GM23338 (cell line): ENCODE data around the gene UCN. TPM values are rescaled to one million over a fixed set of nuclear protein-coding genes. Genes with fewer than 3 reads are reported as not detected.

Experiments
- ATAC-seq: fragments of 200-7000 bp; cut with Tn5 transposase; 3 replicates; pipeline ENCODE4 v1.9.1; 2020
- DNase-seq: peaks from one replicate; pipeline ENCODE4 v3.0.0-alpha.2; 2015; ENCODE audit warnings: low spot score
- H2AFZ ChIP-seq: fragments of 200-600 bp; sonication (generic); 2 replicates; pipeline ENCODE4 v1.8.0; 2016; ENCODE audit warnings: antibody characterized with exemption, mild to moderate bottlenecking, moderate library complexity
- H3F3A ChIP-seq: fragments of 200-600 bp; sonication (generic); replicated peaks from 2 replicates; pipeline ENCODE4 v1.8.0; 2017; ENCODE audit warnings: antibody characterized with exemption, mixed run types, low read depth
- H3K27ac ChIP-seq: fragments of 200-600 bp; sonication (generic); 2 replicates; pipeline ENCODE4 v1.6.1; 2016; ENCODE audit warnings: low read depth
- H3K27me3 ChIP-seq: fragments of 200-600 bp; sonication (generic); 2 replicates; pipeline ENCODE4 v1.8.0; 2016; ENCODE audit warnings: mild to moderate bottlenecking, mixed run types, moderate library complexity; ENCODE audit not compliant: insufficient read depth
- H3K36me3 ChIP-seq: fragments of 200-600 bp; sonication (generic); 2 replicates; pipeline ENCODE4 v1.8.0; 2016; ENCODE audit warnings: mild to moderate bottlenecking; ENCODE audit not compliant: insufficient read depth
- H3K4me1 ChIP-seq: fragments of 200-600 bp; sonication (generic); 2 replicates; pipeline ENCODE4 v1.8.0; 2016; ENCODE audit warnings: mild to moderate bottlenecking, moderate library complexity; ENCODE audit not compliant: insufficient read depth
- H3K4me2 ChIP-seq: fragments of 200-600 bp; sonication (generic); 2 replicates; pipeline ENCODE4 v1.7.1; 2017; ENCODE audit warnings: mixed run types
- H3K4me3 ChIP-seq: fragments of 200-600 bp; sonication (generic); 2 replicates; pipeline ENCODE4 v1.6.1; 2016; ENCODE audit warnings: mixed run types
- H3K79me2 ChIP-seq: fragments of 200-600 bp; sonication (generic); replicated peaks from 2 replicates; pipeline ENCODE4 v1.8.0; 2017; ENCODE audit warnings: mild to moderate bottlenecking; ENCODE audit not compliant: insufficient read depth
- H3K9me2 ChIP-seq: fragments of 200-600 bp; sonication (generic); 2 replicates; pipeline ENCODE4 v1.8.0; 2017; ENCODE audit not compliant: insufficient read depth
- H4K20me1 ChIP-seq: fragments of 200-600 bp; sonication (generic); replicated peaks from 2 replicates; pipeline ENCODE4 v1.8.0; 2017; ENCODE audit warnings: mild to moderate bottlenecking; ENCODE audit not compliant: insufficient read depth
- H3K27ac Mint-ChIP-seq: 2 replicates; pipeline ENCODE4 v1.8.0; 2020; ENCODE audit warnings: inconsistent platforms, mild to moderate bottlenecking, moderate library complexity, mixed read lengths
- H3K27me3 Mint-ChIP-seq: 3 replicates; pipeline ENCODE4 v1.8.0; 2022; ENCODE audit warnings: low read depth, mild to moderate bottlenecking, moderate library complexity, mixed read lengths, inconsistent platforms; ENCODE audit not compliant: insufficient read depth, poor library complexity
- H3K36me3 Mint-ChIP-seq: 3 replicates; pipeline ENCODE4 v1.8.0; 2021; ENCODE audit warnings: low read depth, mild to moderate bottlenecking, inconsistent platforms, moderate library complexity, mixed read lengths
- H3K4me1 Mint-ChIP-seq: 3 replicates; pipeline ENCODE4 v1.8.0; 2020; ENCODE audit warnings: mild to moderate bottlenecking, inconsistent platforms, mixed read lengths
- H3K4me3 Mint-ChIP-seq: 3 replicates; pipeline ENCODE4 v1.8.0; 2021; ENCODE audit warnings: moderate library complexity, mild to moderate bottlenecking, inconsistent platforms, mixed read lengths
- H3K9me3 Mint-ChIP-seq: 3 replicates; pipeline ENCODE4 v1.8.0; 2020; ENCODE audit warnings: moderate library complexity, mild to moderate bottlenecking, inconsistent platforms, mixed read lengths
- EZH2 ChIP-seq: fragments of 200-600 bp; sonication (generic); IDR thresholded peaks from one replicate; pipeline ENCODE4 v1.8.0; 2017; ENCODE audit warnings: antibody characterized with exemption, mild to moderate bottlenecking, low read depth; ENCODE audit not compliant: unreplicated experiment
- ZNF114 ChIP-seq: fragments of 250-450 bp; sonication (Bioruptor Pico); IDR thresholded peaks from 2 replicates; pipeline ENCODE4 v1.5.0; 2020; ENCODE audit warnings: mild to moderate bottlenecking, moderate library complexity
- ZNF331 ChIP-seq: fragments of 250-450 bp; sonication (Bioruptor Pico); IDR thresholded peaks from 2 replicates; pipeline ENCODE4 v1.5.0; 2020; ENCODE audit warnings: low read depth, mild to moderate bottlenecking, moderate library complexity
- ZNF462 ChIP-seq: fragments of 250-450 bp; sonication (Bioruptor Pico); IDR thresholded peaks from 2 replicates; pipeline ENCODE4 v1.5.0; 2020; ENCODE audit warnings: mild to moderate bottlenecking, moderate library complexity
- polyA plus RNA-seq: library from polyadenylated mRNA; unstranded; fragments of >200 nt; fragmentation: Nextera tagmentation; extraction: Ambion mirVana; gene quantifications from 2 replicates; pipeline ENCODE4 v1.2.1, GENCODE V29; 2016
- total RNA-seq: library from RNA; depleted of rRNA; stranded (reverse); fragments of >200 nt; shearing (Covaris generic); gene quantifications from 2 replicates; pipeline ENCODE4 v1.2.3, GENCODE V29; 2014
- TF ChIP-seq, protein P1 (sequence below), 2 experiments: fragments of 200-600 bp in 1 of 2; sonication (generic) in 1 of 2; conservative IDR thresholded peaks; 2 replicates each; pipeline versions ENCODE4 v1.5.1 to v1.6.1; 2016 to 2017; ENCODE audit warnings: antibody characterized with exemption in 2 of 2, low read depth in 2 of 2, mild to moderate bottlenecking in 2 of 2, moderate library complexity in 1 of 2

The UCN gene
- total and polyA plus RNA-seq, 2 experiments from 2014 or later, result 0.59 to 0.99 TPM

DNA sequence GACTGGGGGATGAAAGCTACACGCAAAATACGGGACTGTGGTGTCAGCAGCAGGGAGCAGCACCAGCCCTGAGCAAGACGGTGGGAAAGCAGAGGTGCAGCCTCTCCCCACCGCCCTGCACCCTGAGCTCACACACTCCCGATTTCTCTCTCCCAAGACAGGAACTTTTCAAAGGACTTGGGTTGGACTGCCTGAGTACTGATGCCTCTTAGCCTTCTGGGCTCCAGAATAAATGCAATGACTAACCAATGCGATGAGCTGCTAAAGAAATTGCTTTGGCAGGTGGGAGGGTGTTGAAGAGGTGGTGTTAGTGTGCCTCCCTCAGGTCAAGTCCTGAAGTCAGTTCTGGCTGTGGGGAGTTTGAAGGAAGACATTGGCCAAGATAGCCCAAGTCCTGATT, 16.4 kb downstream of the UCN start:
- ATAC-seq (peak; percentile 95), DNase-seq (peak; percentile 77)
- no peaks in the 10 kb centered on the region for H3K27me3 ChIP-seq
- H4K20me1 ChIP-seq, result no peaks in the 10 kb centered on the region
- peak overlapping the region; percentile 47; the same call in 1 of the 2 replicates for H3K27ac Mint-ChIP-seq
- peaks cover 2% of the 10 kb centered on the region for H3K27me3 Mint-ChIP-seq
- peaks cover 8% of the 10 kb centered on the region for H3K4me1 ChIP-seq
- H3K27ac ChIP-seq, result no peak overlapping the region
- H3K4me3 Mint-ChIP-seq, result peak overlapping the region; percentile 6; the same call in 1 of the 3 replicates
- H3K4me2 ChIP-seq, result no peak overlapping the region
- no peaks in the 10 kb centered on the region for H3K9me2 ChIP-seq
- H2AFZ ChIP-seq, result peak overlapping the region; percentile 16; the same call in 1 of the 2 replicates
- H3K36me3 Mint-ChIP-seq, result no peaks in the 10 kb centered on the region
- TF ChIP-seq ZNF462, result no peak
- TF ChIP-seq, protein P1, sequence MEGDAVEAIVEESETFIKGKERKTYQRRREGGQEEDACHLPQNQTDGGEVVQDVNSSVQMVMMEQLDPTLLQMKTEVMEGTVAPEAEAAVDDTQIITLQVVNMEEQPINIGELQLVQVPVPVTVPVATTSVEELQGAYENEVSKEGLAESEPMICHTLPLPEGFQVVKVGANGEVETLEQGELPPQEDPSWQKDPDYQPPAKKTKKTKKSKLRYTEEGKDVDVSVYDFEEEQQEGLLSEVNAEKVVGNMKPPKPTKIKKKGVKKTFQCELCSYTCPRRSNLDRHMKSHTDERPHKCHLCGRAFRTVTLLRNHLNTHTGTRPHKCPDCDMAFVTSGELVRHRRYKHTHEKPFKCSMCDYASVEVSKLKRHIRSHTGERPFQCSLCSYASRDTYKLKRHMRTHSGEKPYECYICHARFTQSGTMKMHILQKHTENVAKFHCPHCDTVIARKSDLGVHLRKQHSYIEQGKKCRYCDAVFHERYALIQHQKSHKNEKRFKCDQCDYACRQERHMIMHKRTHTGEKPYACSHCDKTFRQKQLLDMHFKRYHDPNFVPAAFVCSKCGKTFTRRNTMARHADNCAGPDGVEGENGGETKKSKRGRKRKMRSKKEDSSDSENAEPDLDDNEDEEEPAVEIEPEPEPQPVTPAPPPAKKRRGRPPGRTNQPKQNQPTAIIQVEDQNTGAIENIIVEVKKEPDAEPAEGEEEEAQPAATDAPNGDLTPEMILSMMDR (conservative IDR thresholded peaks at IDR 0.05; ENCODE audit: low read depth in 2 of 2), result peak; percentile 65 to 86
- no peak overlapping the region for H3K4me3 ChIP-seq
- H3K9me3 Mint-ChIP-seq, result no peaks in the 10 kb centered on the region
- H3F3A ChIP-seq, result peaks cover under 1% of the 10 kb centered on the region; the same call in 1 of the 2 replicates
- peaks cover 15% of the 10 kb centered on the region for H3K4me1 Mint-ChIP-seq
- H3K36me3 ChIP-seq, result no peaks in the 10 kb centered on the region
- no peaks in the 10 kb centered on the region for H3K79me2 ChIP-seq

- peaks cover 4% of the 10 kb centered on the region; the same call in 1 of the 2 replicates for H3F3A ChIP-seq
- H3K9me3 Mint-ChIP-seq, result no peaks in the 10 kb centered on the region
- H3K4me1 ChIP-seq, result peaks cover 10% of the 10 kb centered on the region
- no peaks in the 10 kb centered on the region for H3K27me3 ChIP-seq
- no peak overlapping the region for H3K27ac Mint-ChIP-seq
- H3K4me2 ChIP-seq, result no peak overlapping the region
- no peak overlapping the region for H3K4me3 Mint-ChIP-seq
- no peaks in the 10 kb centered on the region for H3K36me3 ChIP-seq
- no peaks in the 10 kb centered on the region for H4K20me1 ChIP-seq
- peaks cover 24% of the 10 kb centered on the region for H3K4me1 Mint-ChIP-seq
- H3K9me2 ChIP-seq, result no peaks in the 10 kb centered on the region
- no peaks in the 10 kb centered on the region for H3K79me2 ChIP-seq
- DNase-seq (no peak), ATAC-seq (no peak)
- H3K27me3 Mint-ChIP-seq, result peaks cover 2% of the 10 kb centered on the region
- H3K4me3 ChIP-seq, result no peak overlapping the region
- no peak overlapping the region for H3K27ac ChIP-seq
- H3K36me3 Mint-ChIP-seq, result no peaks in the 10 kb centered on the region
- H2AFZ ChIP-seq, result no peak overlapping the region; the same call in 1 of the 2 replicates
- TF ChIP-seq ZNF114 (CRISPR knock-in tag), result no peak
- no peak for TF ChIP-seq EZH2
- TF ChIP-seq, protein P1 (conservative IDR thresholded peaks at IDR 0.05; ENCODE audit: low read depth in 2 of 2), result no peak
- TF ChIP-seq ZNF331 (CRISPR knock-in tag), result no peak
Measured at GRCh38 chr2:27290549-27290948, 17.7 kb downstream of the UCN start.
